Activated CD4-positive, alpha-beta T cell treated with anti-CD3 and anti-CD28 coated beads, Interleukin-2, Interleukin-4, amounts not matched to agents 100 ng/mL and 50 ng/mL, durations not matched to agents 16 hours and 8 hours (primary cell): ENCODE measurements around the gene EDN3.

Source experiments
- DNase-seq: peaks from one replicate; pipeline ENCODE4 v3.0.0-alpha.2; 2020; ENCODE audit warnings: low spot score

Gene EDN3, protein sequence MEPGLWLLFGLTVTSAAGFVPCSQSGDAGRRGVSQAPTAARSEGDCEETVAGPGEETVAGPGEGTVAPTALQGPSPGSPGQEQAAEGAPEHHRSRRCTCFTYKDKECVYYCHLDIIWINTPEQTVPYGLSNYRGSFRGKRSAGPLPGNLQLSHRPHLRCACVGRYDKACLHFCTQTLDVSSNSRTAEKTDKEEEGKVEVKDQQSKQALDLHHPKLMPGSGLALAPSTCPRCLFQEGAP

DNA sequence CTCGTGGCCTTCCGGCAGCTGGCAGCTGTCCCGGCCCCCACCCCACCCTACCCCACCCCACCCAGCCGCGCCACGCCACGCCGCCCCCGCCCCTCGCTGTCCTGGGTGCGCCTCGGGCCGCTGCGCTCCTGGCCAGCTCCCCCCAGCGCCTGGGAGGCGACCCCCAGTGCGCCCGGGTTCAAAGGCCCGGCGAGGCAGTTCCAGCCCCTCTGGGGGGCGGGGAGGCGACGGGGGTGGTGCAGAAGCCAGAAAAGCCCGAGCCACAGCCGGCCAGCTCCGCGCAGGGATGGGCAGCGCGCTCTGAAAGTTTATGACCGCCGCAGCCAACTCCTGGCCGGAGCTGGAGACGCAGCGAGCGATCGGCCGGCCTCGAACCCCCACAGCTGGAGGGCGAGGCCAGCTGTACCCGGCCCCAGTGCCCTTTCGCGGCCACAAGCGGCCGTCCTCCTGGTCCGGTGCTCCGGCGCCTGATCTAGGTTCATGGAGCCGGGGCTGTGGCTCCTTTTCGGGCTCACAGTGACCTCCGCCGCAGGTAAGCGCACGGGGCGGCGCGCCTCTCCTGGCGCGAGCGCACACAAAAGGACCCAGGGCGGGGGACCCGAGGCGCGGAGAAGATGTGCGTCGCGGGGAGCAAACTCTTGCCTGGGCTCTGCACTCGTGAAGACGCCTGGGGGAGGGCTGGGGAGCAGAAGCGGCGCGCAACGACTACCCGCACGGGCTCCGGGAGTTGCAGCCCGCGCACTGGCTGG lies at the start of gene EDN3:
TSS of gene EDN3 (plus strand) at position 279 of the 749 bp plus-strand sequence. CDS start at position 481, 202 bp downstream.
- DNase-seq = no peak

DNA sequence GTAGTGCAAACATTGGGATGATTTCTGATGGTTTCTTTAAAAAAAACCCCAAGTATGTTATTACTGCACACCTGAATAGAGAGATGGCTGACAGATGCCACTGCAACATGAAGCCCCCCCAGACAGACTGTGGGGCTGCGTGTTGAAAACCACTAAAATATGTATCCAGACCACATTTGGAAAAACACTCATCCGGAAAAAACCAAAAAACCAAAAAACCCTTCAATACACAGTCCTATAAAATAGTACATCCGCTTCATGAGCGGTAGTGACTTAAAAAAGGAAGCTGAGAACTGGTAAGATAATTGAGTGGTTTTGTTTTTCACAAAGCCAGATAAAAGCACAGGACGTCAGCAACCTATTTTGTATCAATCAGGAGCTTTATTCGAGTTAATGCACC lies 47.1 kb upstream of the EDN3 start:
- peak; percentile 14 for DNase-seq

DNA sequence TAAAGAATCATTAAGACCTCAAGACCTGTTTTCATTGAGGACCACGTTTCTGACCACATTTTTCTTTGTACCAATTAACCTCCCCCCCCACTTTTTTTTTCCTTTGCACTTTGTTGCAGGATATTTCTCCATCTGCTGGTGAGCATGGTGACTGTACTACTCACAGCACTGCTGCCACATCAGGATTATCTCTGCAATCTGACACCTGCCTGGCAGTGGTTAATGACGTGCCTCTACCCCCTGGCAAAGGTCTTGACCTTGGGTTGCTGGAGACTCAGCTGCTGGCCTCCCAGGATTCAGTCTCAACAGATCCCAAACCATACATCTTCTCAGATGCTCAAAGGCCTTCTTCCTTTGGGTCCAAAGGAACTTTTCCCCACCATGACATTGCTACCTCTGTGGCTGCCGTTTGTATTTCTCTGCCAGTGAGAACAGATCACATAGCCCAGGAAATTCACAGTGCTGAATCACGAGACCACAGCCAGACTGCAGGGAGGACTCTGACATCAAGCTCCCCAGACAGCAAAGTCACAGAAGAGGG lies 46.6 kb upstream of the EDN3 start:
- DNase-seq = peak; percentile 35

DNA sequence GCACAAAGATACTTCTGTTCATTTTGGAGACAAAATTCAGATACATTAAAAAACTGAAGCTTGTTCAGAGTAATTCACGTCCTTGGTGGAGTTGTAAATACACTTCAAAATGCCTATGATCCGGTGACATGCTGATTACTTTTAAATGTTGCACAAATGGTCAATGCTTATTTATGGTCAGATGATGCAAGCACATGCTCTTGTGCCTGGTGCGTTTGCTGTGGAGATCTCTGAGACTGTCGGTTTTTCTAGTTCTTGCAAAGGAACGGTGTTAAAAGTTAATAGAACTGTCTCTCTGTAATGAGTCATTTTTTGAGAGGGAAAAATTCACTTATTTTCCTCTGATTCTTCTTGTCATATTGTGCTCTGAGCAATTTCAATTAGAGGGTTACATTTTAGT lies 45.2 kb upstream of the EDN3 start:
- no peak for DNase-seq

DNA sequence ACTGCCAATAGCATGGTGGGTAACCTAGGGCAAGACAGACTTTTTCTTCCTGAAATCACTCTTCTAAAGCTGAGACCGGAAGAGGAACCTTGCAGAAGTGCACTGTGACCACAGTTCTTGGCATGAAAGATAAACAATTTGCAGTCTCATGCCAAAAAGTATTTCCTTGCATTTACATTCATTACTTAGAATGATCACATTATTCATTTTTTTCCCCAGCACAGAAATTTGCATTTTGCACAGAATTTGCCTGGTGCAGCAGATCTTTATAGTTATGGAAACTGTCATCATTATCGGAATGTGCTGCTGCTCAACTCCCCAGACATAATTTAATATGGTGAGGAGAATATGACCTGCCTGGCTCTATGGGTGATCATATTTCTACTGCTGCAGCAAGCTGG lies 42.2 kb upstream of the EDN3 start:
- no peak for DNase-seq

DNA sequence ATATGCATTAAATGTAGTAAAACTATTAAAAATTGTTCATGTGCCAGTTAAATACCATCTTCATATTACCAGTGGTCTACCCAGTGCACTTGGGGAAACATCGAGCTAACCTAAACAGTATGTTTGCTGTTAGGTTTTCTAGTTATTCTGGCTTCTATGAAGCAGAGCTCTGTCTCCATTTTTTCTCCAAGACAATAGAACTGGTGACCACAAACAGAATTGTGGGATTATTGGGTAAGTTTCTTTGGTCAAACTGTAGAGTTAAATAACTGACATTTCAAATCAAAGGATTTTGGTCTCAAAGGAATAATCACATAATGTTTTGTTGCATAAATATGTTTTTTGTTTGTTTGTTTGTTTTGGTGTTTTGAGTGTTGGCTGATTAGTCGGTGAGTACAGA lies 40.5 kb upstream of the EDN3 start:
- DNase-seq = no peak

DNA sequence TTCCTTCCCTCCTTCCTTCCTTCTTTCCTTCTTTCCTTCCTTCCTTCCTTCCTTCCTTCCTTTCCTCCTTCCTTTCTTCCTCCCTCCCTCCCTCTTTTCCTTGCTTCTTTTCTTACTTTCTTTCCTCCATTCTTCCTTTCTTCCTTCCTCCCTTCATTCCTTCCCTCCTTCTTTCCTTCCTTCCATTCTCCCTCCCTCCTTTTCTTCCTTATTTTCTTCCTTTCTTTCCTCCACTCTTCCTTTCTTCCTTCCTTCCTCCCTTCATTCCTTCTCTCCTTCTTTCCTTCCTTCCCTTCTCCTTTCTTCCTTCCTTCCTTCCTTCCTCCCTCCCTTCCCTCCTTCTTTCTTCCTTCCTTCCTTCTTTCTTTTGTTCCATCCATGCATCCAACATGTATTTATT lies 35.1 kb upstream of the EDN3 start:
- DNase-seq = no peak

DNA sequence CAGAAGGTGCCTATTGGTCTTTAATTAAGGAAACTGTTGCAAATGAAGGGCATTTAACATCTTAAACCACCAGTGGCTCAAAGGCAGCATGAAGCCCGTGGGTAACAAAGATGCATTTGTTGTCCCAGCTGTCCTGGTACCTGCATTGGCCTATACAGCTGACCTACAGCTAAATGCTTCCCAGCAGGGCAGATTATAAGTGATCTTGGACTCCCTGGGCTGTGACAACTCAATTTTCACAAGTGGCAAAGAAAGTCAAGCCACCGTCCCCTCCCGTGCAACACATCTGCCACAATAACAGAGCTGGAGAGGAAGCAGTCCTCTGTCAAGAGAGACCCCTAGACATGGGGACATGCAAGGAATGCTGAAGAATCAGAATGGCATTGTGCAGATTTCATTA lies 31.5 kb upstream of the EDN3 start:
- no peak for DNase-seq

DNA sequence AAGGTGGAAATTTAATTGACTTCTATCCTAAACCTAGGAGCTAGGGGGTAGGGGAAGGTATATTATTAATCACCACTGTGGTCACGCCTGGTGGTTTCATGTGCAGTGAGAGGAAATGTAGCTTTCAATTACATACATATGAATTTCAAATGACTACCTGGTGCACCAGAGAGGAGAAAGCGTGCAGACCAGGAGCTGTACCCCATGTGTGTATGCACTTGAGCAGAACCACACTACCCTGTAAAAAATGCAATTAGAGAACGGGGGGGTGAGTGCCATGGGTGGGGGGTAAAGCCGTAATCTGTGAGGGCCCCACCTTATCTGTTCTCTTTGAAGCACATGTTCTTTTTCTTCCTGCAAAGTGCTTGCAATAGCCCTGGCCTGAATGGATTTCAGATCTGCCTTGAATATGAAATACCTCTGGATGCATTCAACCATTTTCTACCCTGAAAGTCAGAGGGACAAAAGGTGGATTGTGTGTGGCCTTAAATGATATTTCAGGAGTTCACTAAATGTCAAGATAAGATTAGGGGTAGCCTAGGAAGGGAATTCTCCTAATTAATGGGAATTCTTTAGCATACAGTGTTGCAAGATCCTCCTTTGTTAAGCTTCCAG lies 30.9 kb upstream of the EDN3 start:
- DNase-seq = no peak

DNA sequence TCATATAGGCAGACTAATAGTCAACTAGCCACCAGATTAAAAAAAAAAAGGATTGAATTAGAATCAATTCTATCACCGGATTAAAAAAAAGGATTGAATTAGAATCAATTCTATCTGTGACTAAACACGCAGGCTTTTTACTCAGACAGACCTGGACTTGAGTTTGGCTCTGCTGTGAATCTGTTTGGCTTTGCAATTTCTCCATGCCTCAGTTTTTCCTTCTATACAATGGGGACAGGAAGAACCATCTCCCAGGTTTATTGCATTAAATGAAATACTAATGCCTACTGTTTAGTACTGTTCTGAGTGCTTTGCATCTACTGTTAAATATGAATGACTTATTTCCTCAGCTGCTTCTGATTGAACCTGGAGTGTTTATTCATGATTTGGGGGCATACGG lies 30.0 kb upstream of the EDN3 start:
- DNase-seq = no peak

DNA sequence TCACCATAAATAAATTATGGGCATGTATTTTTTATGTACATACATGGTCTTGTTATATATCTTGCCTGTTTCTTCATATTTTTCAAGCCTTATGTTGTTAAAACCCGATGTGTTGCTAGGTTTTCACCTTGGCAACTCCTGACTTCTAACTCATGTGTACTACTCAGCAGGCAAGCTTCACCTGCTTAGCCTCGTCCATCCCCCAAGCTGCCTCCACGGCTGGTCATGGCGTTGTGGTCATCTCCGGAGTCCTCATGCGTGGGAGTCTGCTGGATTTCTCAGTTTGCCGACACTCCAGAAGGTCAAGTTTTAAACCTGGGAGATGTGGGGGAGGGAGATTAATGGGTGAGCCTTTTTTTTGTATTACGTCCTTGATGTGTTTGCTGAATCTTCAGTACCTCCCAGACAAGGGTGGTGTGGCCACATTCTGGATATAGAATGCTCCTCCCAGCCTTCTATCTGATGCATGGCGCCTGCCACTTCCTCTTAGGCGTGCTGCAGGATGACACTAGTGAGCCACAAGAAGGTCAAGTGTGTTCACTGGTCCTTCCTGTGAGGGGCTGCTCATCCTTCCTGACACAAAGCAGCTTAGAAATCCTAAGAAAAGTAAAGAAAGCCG lies 26.6 kb upstream of the EDN3 start:
- DNase-seq = no peak

DNA sequence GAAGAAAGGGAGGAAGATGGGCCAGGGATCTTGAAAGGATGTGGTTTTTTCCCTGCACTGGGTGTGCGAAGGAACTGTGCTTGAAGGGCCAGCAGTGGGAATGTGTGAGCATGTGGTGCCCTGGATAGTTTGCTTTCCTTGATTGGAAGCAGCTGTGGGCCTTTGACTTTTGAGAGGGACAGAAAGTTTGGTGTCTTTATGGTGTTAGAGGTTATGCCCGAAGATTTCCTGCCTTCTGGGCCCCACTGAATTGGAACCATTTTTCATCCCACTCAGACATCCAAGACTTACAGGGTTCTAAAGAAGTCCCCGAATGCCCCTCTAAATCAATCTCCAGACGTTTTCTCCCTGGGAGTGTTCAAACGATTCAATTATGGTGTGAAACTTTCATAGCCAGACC lies 23.5 kb upstream of the EDN3 start:
- DNase-seq = no peak

DNA sequence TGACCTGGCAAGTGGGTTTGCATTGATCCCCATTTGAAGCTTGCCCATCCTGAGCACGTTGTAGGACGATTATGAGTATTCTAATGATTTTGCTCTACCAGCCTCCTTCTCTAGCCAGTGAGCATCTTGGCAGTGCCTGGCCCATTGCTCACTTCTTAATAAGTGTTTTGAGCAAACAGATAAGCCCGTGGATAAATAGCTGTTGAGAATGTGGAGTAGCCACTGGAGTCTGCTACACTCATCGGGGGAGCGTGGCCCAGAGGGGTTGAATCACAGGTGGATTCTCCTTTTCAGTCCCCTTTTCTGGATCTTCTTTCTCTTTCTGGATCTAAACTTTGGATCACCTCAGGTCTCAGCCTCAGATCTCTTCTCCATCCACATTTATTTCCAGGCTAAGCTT lies 15.9 kb upstream of the EDN3 start:
- no peak for DNase-seq

DNA sequence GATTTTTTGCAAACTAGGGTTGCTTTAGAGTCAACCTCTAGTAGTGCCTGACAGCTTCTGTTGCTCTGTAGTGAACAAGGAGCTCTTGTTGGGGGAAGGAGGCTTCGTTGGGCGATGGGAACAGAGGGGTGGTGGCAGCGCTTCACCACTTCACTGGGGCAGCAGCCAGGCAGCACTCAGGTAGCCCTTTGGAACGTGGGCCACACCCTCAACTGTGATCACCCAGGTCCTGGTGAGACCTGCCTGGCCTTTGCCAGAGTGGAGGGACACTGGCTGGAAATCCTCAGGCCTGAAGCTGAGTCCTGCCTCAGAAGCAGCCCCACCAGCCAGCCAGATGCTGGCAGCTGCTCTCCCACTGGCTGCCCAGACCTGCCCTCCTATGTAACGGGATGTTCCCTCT lies 10.4 kb upstream of the EDN3 start:
- no peak for DNase-seq

DNA sequence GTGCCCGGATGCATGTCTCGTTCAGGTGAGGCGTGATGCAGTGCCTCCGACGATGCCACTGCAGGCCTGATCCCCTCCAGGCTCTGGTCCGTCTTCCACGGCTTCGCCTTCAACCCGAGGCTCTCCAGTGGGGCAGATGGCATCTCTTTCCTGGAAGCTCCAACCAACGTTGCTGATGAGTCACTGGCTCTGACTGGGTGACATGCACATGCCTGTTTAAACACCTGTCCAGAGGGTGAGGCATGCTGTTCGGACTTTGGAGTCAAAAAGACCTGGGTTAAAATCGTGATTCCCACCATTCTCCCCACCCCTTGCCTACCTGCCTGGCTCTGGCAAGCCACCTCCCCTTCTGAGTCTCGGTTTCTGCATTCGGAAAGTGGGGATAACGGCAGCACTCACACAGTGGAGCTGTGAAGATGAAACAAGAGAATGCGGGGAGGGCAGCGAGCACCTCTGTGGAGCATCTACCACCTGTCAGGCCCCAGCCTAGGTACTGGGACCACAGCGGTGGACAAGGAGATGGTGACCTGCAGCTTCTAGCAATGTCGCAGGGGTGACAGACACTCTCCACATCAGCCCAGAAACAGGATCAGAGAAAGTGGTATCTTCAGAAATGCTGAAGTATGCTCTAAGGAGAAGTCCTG lies 8.5 kb upstream of the EDN3 start:
- DNase-seq = no peak

DNA sequence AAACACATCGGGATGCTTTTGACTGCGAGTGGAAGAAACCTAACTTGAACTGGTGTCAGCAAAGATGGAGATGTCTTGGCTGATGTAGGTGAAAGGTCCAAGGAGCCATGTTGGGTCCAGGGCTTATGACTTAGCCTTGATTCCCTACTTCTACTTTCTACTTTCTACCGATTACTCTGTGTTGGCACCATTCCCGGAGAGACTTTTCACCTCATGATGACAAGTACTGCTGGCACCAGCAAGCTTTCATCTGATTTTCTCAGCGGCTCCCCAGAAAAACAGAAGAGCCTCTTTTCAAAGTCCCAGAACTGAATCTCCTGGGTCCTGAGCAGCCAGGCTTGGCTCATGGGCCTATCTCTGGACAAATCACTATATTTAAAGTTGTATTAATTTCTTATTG lies 4.9 kb upstream of the EDN3 start:
- DNase-seq = no peak

DNA sequence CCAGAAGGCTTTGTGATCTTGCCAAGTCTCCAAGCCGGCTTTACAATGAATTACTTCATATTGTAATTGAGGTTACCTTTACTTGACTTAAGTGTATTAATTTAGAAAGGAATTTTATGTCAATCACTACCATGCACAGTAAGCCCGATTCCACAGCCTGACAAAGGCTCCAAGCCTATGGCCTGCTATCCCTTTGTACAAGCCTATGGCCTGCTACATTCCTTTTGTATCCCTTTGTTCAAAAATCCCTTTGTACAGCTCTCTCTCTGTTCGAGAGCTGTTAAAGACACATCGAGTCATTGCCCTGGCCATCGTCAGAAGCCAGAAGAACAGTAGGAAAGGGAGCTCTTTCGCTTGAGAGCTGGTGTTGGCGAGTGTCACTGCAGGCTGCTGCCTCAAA lies 2.7 kb upstream of the EDN3 start:
- DNase-seq = no peak

DNA sequence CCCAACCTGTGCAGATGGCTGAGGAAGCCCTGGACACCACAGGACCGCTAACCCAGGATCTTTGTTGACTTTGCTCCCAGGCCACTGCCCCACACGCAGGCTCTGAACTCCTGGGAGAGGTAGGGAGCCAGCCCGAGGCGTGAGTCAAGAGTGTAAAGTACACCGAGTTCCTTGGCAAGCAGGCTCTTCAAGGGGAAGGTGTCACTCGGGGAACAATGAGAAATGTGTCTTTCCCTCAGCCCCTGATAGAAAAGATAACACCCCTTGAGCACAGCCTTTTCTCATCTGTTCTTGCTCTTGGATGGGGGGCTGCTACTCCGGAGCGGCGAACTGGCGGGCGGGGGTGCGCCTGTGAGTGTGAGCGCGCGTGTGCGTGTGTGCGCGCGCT lies 472 bp upstream of the EDN3 start:
- no peak for DNase-seq

DNA sequence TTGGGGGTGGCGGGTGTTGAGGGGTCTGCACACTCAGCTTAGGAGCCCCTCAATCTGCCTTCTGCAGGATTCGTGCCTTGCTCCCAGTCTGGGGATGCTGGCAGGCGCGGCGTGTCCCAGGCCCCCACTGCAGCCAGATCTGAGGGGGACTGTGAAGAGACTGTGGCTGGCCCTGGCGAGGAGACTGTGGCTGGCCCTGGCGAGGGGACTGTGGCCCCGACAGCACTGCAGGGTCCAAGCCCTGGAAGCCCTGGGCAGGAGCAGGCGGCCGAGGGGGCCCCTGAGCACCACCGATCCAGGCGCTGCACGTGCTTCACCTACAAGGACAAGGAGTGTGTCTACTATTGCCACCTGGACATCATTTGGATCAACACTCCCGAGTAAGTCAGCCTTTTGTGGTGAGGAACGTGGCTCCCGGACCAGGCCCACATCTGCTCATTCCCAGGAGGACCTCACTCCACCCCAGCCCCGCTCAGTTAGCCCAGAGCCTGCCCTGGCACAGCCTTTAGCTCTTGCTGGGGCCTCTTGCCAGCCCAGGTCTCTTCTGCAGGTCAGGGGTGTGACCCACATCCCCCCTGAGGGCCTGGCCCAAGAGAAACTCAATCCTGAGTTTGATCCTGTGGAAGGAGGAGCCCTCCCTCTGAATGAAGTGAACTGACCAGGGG lies 1.1 kb downstream of the EDN3 start:
- DNase-seq = no peak

DNA sequence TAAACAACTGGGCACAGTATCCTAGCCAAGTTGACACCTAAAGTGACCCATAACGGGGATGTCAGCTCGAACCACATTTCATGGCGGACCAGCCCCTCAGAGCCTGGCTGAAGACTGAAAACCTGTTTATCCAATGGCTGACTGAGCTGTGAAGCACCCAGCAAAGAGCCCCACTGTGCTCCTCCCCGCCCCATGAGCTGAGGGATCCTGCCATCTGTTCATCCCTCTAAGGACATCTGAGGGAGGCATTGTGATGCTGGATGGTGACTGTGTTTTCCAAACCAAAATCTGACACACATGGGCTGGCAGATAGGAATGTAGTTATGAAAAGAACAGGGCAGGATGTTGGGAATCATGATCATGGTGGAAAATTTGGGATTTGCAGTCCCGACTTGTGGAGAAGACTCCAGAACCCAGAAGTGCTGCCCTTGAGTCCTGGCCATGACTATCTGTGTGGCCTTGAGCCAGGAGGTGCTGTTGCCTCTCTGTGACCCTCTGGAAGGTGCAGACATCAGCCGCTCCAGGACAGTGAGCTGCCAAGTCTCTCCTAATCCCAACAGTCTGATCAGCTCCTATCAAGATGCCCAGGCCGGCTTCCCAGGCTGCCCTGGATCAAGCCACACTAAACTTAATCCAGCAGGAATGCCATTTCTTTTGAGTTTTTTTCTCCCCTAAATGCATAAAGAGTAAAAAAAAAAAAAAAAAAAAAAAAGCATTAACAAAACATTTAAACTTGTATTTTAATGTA lies 5.7 kb downstream of the EDN3 start:
- DNase-seq = no peak

DNA sequence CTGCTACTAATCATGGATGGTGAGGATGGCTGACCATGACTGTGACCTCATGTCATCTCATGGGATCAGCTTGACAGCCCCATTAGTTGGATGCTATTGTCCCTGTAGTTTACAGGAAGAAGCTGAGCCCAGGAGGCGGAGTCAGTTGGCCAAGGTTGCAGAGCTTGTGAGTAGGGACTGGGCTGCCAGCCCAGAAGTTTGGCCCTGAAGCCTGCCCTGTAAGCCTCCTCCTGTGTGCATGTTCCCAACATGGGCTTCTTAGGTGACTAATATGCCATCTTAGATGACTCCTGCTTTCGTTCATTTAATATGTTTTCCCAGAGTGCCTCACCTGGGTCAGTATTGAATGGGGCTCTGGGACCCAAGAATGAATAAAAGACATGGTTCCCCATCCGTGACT lies 6.9 kb downstream of the EDN3 start:
- no peak for DNase-seq
